C4-2B (cell line): ENCODE measurements around the gene CAGE1.

Source experiments
- H3K27ac ChIP-seq: fragments of 450-650 bp; 2 replicates; pipeline ENCODE4 v1.5.1; 2017
- ZFX ChIP-seq: fragments of 450-650 bp; IDR thresholded peaks from 2 replicates; pipeline ENCODE4 v1.6.1; 2017
- TF ChIP-seq, protein P1 (sequence below): fragments of 450-650 bp; conservative IDR thresholded peaks from 2 replicates; pipeline ENCODE4 v1.5.1; 2017; ENCODE audit warnings: mild to moderate bottlenecking

CAGE1 gene

GRCh38 chr6:7389451-7390225 lies at the start of gene CAGE1, which contains the start of gene RIOK1:
TSS of gene CAGE1 (minus strand) at chr6:7389742. CDS start at chr6:7387173, 2,569 bp downstream.
TSS of gene RIOK1 (plus strand) at chr6:7389808. CDS start at chr6:7390003, 195 bp downstream.
- H3K27ac ChIP-seq: peak within 1 kb of the TSS; percentile 93

GRCh38 chr6:7439228-7439627 lies 49.7 kb upstream of the CAGE1 start:
- TF ChIP-seq, protein P1, sequence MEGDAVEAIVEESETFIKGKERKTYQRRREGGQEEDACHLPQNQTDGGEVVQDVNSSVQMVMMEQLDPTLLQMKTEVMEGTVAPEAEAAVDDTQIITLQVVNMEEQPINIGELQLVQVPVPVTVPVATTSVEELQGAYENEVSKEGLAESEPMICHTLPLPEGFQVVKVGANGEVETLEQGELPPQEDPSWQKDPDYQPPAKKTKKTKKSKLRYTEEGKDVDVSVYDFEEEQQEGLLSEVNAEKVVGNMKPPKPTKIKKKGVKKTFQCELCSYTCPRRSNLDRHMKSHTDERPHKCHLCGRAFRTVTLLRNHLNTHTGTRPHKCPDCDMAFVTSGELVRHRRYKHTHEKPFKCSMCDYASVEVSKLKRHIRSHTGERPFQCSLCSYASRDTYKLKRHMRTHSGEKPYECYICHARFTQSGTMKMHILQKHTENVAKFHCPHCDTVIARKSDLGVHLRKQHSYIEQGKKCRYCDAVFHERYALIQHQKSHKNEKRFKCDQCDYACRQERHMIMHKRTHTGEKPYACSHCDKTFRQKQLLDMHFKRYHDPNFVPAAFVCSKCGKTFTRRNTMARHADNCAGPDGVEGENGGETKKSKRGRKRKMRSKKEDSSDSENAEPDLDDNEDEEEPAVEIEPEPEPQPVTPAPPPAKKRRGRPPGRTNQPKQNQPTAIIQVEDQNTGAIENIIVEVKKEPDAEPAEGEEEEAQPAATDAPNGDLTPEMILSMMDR: no peak
- no peak for TF ChIP-seq ZFX

More at GRCh38 chr6:7389451-7390225, at the start of gene CAGE1, which contains the start of gene RIOK1:
- TF ChIP-seq, protein P1: peak; percentile 23; the same call in 1 of the 2 replicates
- TF ChIP-seq ZFX: peak; percentile 81

GRCh38 chr6:7438011-7438410 lies 48.5 kb upstream of the CAGE1 start:
- no peak for TF ChIP-seq ZFX
- TF ChIP-seq, protein P1: no peak
- H3K27ac ChIP-seq: no peak overlapping the region

More at GRCh38 chr6:7439228-7439627, 49.7 kb upstream of the CAGE1 start:
- no peak overlapping the region for H3K27ac ChIP-seq

GRCh38 chr6:7434672-7435071 lies 45.1 kb upstream of the CAGE1 start:
- TF ChIP-seq, protein P1: no peak
- no peak for TF ChIP-seq ZFX
- H3K27ac ChIP-seq: no peak overlapping the region

GRCh38 chr6:7433121-7433617 lies 43.6 kb upstream of the CAGE1 start:
- H3K27ac ChIP-seq: no peak overlapping the region
- TF ChIP-seq, protein P1: no peak
- TF ChIP-seq ZFX: no peak

DNA sequence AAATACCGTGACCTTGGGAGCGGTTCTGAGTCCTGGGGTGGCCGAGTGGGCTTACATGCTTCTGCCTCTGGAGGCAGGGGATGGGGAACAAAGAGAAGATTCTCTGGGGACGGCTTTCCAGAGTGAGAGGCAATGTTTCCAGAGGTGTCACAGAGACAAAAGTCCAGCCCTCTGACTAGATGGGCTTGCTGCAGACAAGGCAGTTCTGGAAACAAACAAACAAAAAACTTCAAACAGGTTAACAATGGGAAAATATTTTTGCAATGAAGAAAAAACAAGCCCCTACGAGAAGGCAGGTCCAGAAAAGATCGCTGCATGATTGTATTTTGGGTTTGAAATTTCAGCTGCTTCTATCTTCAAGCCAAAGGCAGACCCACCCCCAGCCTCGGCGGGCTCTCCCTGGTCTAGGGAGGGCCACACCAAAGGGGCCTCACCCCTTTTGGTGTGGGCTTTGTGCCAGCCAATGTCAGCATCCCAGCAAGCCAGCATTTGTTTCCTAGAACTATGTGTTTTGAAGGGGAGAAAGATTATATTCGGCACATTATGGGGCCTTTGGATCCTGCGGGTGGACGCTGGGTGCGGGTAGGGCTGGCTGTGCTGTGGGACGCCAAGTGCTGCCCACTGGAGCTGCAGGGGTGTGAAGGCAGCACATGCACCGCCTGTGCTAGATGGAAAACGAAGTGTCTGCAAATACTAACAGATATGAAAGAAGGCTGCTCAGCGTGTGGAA lies 43.0 kb upstream of the CAGE1 start:
- TF ChIP-seq ZFX: no peak
- TF ChIP-seq, protein P1: no peak

More for the DNA sequence above, 43.0 kb upstream of the CAGE1 start:
- no peak overlapping the region for H3K27ac ChIP-seq
